ENCODE results near the gene MYO1C.
"Not testable (repeated sequence)": the region's sequence is repeated elsewhere in the genome, so short reads cannot be mapped to it uniquely, and the experiment has no call there.

The MYO1C gene

DNA sequence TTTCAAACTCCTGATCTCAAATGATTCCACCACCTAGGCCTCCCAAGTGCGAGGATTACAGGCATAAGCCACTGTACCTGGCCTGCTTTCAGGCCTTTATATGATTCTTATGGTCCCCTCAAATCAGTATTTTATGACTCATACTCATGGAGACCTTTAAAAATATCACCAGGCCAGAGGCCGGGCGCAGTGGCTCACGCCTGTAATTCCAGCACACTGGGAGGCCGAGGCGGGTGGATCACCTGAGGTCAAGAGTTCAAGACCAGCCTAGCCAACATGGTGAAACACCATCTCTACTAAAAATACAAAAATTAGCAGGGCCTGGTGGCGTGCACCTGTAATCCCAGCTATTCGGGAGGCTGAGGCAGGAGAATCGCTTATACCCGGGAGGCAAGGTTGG is 74.0 kb downstream of the MYO1C start:
- not testable (repeated sequence) for DNase-seq

DNA sequence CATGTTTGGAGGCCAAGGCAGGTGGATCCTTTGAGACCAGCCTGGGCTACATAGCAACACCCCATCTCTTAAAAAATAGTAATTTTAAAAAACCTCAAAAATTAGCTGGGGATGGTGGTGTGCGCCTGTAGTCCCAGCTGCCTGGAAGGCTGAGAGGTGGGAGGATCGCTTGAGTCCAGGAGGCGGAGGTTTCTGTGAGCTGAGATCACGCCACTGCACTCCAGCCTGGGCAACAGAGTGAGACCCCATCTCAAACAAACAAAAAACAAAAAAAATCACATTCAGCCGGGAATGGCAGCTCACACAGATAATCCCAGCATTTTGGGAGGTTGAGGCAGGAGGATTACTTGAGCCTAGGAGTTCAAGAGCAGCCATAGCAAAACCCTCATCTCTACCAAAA is 76.1 kb downstream of the MYO1C start:
- DNase-seq, result no peak

DNA sequence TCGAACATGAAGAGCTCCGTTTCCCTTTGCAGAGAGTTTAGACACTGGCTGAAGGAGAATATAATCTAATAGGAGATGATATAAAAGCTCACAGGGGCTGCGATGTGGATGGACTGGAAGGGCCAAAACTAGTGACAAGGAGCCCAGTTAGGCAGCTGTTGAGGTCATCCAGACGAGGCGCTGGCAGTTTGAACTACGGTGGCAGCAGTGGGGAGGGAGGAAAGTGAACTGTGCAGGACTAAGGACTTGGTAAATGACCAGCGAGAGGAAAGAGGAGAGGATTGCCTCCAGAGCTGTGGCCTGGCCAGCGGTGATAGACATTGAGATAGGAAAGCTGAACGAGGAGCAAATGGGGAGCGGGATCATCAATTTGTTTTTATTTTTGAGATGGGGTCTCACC is 77.9 kb downstream of the MYO1C start:
- no peak for DNase-seq

Data from AML-193 (cell line).